WTC11 (cell line): ENCODE data around the gene GPR62. TPM values are rescaled to one million over a fixed set of nuclear protein-coding genes. Genes with fewer than 3 reads are reported as not detected.

Experiments
- ATAC-seq: fragments of 200-7000 bp; cut with Tn5 transposase; 2 replicates; pipeline ENCODE4 v1.10.0; 2021; ENCODE audit warnings: mild to moderate bottlenecking, moderate library complexity
- CTCF ChIA-PET: fragments of 300-600 bp; sonication (Branson Sonifier 250); formaldehyde crosslinking; loops from one replicate; lab custom pipeline; 2021; ENCODE audit warnings: antibody characterized with exemption; lab: Charles Lee
- POLR2A ChIA-PET: fragments of 350-600 bp; sonication (Branson Sonifier 250); formaldehyde crosslinking; loops from one replicate; lab custom pipeline; 2021; ENCODE audit warnings: antibody characterized with exemption; lab: Charles Lee
- DNase-seq: peaks from one replicate; pipeline ENCODE4 v3.0.0; 2021; ENCODE audit warnings: low spot score
- H3K27ac Mint-ChIP-seq: 2 replicates; pipeline ENCODE4 v1.8.0; 2021; ENCODE audit warnings: mixed read lengths
- H3K27me3 Mint-ChIP-seq: 2 replicates; pipeline ENCODE4 v1.8.0; 2021; ENCODE audit warnings: low read depth, mild to moderate bottlenecking, moderate library complexity, mixed read lengths
- H3K36me3 Mint-ChIP-seq: 2 replicates; pipeline ENCODE4 v1.8.0; 2021; ENCODE audit warnings: mixed read lengths
- H3K4me1 Mint-ChIP-seq: 2 replicates; pipeline ENCODE4 v1.8.0; 2022; ENCODE audit warnings: mixed read lengths
- H3K4me3 Mint-ChIP-seq: 2 replicates; pipeline ENCODE4 v1.8.0; 2021; ENCODE audit warnings: mild to moderate bottlenecking, moderate library complexity, mixed read lengths
- H3K9me3 Mint-ChIP-seq: 2 replicates; pipeline ENCODE4 v1.8.0; 2021; ENCODE audit warnings: mixed read lengths
- AFF4 ChIP-seq: sonication (generic); formaldehyde crosslinking; IDR thresholded peaks from 2 replicates; pipeline ENCODE4 v1.8.1; 2023; ENCODE audit warnings: mild to moderate bottlenecking, missing genetic modification reagents, borderline replicate concordance
- AR ChIP-seq: fragments of 250-450 bp; sonication (Bioruptor Pico); IDR thresholded peaks from 2 replicates; pipeline ENCODE4 v1.9.0; 2021; ENCODE audit warnings: mild to moderate bottlenecking
- ATF2 ChIP-seq: sonication (generic); formaldehyde crosslinking; IDR thresholded peaks from 2 replicates; pipeline ENCODE4 v1.8.1; 2022; ENCODE audit warnings: low read depth, missing genetic modification reagents, borderline replicate concordance
- ATF3 ChIP-seq: sonication (generic); formaldehyde crosslinking; conservative IDR thresholded peaks from 2 replicates; pipeline ENCODE4 v1.8.1; 2022; ENCODE audit warnings: mild to moderate bottlenecking, missing genetic modification reagents
- CREB1 ChIP-seq: sonication (generic); formaldehyde crosslinking; IDR thresholded peaks from 2 replicates; pipeline ENCODE4 v1.8.0; 2023; ENCODE audit warnings: mild to moderate bottlenecking, missing genetic modification reagents
- KAT7 ChIP-seq: sonication (generic); formaldehyde crosslinking; IDR thresholded peaks from 2 replicates; pipeline ENCODE4 v1.8.1; 2023; ENCODE audit warnings: missing genetic modification reagents, mild to moderate bottlenecking, borderline replicate concordance
- RORB ChIP-seq: fragments of 250-450 bp; sonication (Bioruptor Pico); IDR thresholded peaks from 2 replicates; pipeline ENCODE4 v1.9.0; 2021; ENCODE audit warnings: mild to moderate bottlenecking
- STAT6 ChIP-seq: sonication (generic); formaldehyde crosslinking; conservative IDR thresholded peaks from 2 replicates; pipeline ENCODE4 v1.8.1; 2023; ENCODE audit warnings: mild to moderate bottlenecking, low read depth, missing genetic modification reagents, moderate library complexity
- ZBTB21 ChIP-seq: sonication (generic); formaldehyde crosslinking; IDR thresholded peaks from 2 replicates; pipeline ENCODE4 v1.8.1; 2023; ENCODE audit warnings: mild to moderate bottlenecking, missing genetic modification reagents, borderline replicate concordance
- ZNF396 ChIP-seq: fragments of 250-450 bp; sonication (Bioruptor Pico); IDR thresholded peaks from 2 replicates; pipeline ENCODE4 v1.8.0; 2021; ENCODE audit warnings: mild to moderate bottlenecking, moderate library complexity, borderline replicate concordance
- ZNF425 ChIP-seq: fragments of 250-450 bp; sonication (Bioruptor Pico); conservative IDR thresholded peaks from 2 replicates; pipeline ENCODE4 v1.9.0; 2021; ENCODE audit warnings: mild to moderate bottlenecking
- ZNF532 ChIP-seq: fragments of 250-450 bp; sonication (Bioruptor Pico); IDR thresholded peaks from 2 replicates; pipeline ENCODE4 v1.9.0; 2021; ENCODE audit warnings: mild to moderate bottlenecking, borderline replicate concordance
- total RNA-seq: library from RNA; stranded (reverse); gene quantifications from 3 replicates; pipeline ENCODE4 v1.2.3, GENCODE V29; 2021

GPR62 gene
- total RNA-seq, 1 experiment from 2014 or later = 0.24 TPM

- TF ChIP-seq AFF4 (CRISPR knock-in tag) (no peak), RORB (CRISPR knock-in tag) (no peak), STAT6 (CRISPR knock-in tag) (no peak), ATF2 (CRISPR knock-in tag) (no peak)
Observed at GRCh38 chr3:51998774-51999173, 43.6 kb downstream of the GPR62 start (continued).

GRCh38 chr3:51999846-52000245, 44.7 kb downstream of the GPR62 start:
- ATAC-seq = no peak
- Mint-ChIP-seq H3K4me1 (peaks cover 32% of the 10 kb centered on the region), H3K9me3 (no peaks in the 10 kb centered on the region), H3K27ac (peak overlapping the region; percentile 34), H3K36me3 (peaks cover 9% of the 10 kb centered on the region), H3K4me3 (no peak overlapping the region), H3K27me3 (no peaks in the 10 kb centered on the region)
- ChIA-PET CTCF (interaction anchor here (8.5 kb wide), 1 partner anchor 55 kb away, joined by 382 read pairs; the partner anchor contains the start of gene DUSP7), POLR2A (no interaction called here)
- no peak for DNase-seq
- TF ChIP-seq ZBTB21 (CRISPR knock-in tag) (no peak), ZNF425 (CRISPR knock-in tag) (no peak), ZNF396 (CRISPR knock-in tag) (no peak), ZNF532 (no peak), KAT7 (CRISPR knock-in tag) (no peak), CREB1 (no peak), AFF4 (CRISPR knock-in tag) (no peak), AR (no peak), ATF3 (CRISPR knock-in tag) (no peak)
